Cerebellar nuclear complex (tissue), 1 donor: Measurements from ENCODE around the gene SPP1.
"Not testable (repeated sequence)": the region's sequence is repeated elsewhere in the genome, so short reads cannot be mapped to it uniquely, and the experiment has no call there.

ENCODE experiments used
- DNase-seq, 2 experiments: peaks; one replicate each; lab custom pipeline; 2025; lab: John Stamatoyannopoulos, UW

SPP1 gene

GRCh38 chr4:87986508-87986907 lies 11.0 kb downstream of the SPP1 start:
- DNase-seq: no peak

DNA sequence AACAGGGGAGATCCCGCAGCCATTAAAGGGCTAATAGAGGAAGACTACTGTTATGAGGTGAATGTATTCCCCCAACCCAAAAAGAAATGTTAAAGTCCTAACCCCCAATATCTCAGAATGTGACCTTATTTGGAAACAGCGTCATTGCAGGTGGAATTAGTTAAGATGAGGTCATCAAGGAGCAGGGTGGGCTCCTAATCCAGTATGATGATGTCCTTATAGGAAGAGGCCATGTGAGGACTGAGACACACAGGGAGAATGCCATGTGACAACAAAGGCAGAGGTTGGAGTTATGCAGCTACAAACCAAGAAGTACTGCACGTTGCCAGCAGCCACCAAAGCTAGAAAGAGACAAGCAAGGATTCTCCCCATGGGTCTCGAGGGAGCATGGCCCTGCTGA lies 14.3 kb downstream of the SPP1 start:
- no peak for DNase-seq

DNA sequence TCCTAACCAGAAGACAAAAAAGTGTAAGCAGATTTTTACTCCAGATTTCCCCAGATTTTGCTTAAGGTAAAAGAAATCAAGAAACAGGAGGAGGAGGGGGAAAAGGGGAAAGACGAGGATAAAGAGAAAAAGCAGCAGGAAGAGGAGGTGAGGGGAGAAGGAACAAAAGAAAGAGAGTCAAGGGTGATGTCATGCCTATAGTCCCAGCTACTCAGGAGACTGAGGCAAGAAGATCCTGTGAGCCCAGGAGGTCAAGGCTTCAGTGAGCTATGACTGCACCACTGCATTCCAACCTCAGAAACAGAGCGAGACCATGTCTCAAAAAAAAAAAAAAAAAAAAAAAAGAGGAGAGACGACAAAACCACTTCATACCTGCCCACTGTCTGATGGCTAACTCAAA lies 19.9 kb downstream of the SPP1 start:
- DNase-seq: no peak

GRCh38 chr4:87999191-87999691 lies 23.7 kb downstream of the SPP1 start:
- not testable (repeated sequence) for DNase-seq

DNA sequence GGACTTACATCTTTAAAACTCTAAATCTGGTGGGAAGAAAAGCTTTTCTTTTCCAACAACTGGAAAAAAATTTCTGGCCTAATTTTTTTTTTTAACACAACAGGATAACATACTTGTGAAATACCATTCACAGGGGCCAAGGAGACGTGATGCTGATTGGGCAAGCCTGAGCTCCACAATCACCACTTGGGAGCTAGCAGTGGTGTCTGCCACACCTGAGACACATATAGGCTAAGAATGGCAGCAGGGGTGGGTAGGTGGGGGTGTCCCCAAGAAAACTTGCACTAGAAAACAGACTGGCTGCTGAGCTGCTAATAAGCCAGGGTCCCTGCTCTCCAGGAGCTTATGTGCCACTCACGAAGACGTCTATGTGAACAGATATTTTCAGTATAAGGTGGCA lies 26.4 kb downstream of the SPP1 start:
- DNase-seq: no peak

DNA sequence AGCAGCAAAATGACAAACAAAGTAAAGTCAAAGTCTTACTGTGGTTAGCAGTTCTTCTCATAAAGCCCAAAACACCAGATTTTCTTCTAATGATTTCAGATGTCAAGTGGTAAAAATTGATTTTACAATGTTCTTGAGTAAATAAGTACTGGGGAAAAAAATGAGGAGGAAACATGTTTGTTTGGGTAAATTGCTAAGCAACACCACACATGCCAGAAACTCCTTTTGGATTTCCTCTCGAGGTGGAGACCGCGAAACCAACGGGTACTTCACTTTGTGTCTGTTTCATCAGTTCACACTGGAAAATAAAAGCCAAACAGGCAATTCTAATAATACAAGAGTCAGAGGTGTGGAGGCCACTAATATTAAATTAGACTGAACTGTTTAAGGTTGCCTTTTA lies 27.3 kb downstream of the SPP1 start:
- no peak for DNase-seq

GRCh38 chr4:88003261-88003660 lies 27.7 kb downstream of the SPP1 start:
- no peak for DNase-seq

DNA sequence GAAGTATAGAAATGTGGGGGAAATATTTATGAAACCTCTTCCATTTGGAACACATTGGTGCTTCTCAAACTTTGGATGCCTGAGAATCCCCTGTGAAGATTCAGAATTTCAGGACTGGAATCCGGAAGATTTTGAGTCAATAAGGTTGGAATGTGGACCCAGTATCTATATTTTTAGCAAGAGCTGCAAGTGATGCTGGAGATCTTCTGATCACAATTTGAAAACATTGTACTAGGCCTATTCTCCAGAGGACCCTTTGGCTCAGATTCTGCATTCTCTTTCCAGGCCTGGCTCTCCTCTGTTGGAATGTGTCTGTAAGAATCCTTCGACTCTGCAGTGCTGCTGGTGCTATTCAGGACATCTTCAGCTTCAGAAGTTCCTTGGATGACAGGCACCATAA lies 29.6 kb downstream of the SPP1 start:
- no peak for DNase-seq

DNA sequence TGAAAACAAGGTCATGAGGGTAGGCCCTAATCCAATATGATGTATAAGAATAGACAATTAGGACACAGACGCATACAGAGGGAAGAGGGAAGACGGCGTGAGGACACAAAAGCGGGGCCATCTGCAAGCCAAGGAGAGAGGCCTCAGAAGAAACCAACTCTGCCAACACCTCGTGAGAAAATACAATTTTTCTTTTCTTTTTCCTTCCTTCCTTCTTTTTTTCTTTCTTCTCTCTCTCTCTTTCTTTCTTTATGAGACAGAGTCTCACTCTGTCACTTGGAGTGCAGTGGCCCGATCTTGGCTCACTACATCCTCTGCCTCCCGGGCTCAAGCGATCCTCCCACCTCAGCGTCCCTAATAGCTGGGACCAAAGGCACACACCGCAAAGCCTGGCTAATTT lies 30.4 kb downstream of the SPP1 start:
- no peak for DNase-seq

DNA sequence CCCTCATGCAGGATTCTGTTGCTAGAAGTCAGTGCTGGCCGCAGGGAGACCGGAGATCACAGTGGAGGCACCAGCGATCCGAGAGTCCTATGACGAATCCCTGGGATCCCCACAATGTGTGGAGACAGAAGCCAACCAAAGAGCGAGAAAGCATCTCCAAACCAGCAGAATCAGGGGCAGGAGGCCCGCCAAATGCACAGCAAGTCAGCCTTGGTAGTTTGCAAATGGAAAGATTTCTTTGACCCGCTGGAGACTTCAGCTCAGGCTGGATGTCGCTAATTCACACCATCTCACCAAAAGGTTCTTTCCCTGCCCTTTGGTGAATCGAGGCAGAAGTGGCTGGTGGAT lies 31.4 kb downstream of the SPP1 start:
- DNase-seq: no peak

DNA sequence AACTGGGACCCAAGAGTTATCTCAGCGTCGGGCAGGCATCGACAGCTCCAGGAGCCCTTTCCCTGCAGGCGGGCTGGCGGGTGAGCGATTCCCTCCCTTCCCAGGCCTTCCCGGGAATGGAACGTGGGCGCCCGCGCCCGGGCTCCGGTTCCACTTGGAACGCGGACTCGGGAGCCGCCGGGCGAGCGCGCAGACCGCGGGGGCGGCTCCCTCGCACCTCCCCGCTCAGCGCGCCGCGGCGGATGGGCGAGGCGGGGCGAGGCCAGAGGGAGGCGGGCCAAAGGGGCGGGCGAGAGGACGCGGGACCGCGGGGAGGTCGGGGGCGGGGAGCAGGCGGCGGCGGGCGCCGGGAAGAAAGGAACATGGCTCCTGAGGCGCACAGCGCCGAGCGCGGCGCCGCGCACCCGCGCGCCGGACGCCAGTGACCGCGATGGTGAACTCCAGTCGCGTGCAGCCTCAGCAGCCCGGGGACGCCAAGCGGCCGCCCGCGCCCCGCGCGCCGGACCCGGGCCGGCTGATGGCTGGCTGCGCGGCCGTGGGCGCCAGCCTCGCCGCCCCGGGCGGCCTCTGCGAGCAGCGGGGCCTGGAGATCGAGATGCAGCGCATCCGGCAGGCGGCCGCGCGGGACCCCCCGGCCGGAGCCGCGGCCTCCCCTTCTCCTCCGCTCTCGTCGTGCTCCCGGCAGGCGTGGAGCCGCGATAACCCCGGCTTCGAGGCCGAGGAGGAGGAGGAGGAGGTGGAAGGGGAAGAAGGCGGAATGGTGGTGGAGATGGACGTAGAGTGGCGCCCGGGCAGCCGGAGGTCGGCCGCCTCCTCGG lies 32.0 kb downstream of the SPP1 start, which contains the start of gene PKD2:
Gene PKD2, plus strand, starts transcription at position 332 of the 818 bp plus-strand sequence. Its CDS starts 99 bp downstream, at position 431.
- DNase-seq: peak in 1 of 2 experiments; percentile 27

GRCh38 chr4:88008122-88008742 lies 32.7 kb downstream of the SPP1 start:
- no peak for DNase-seq

- no peak for DNase-seq
These were observed 33.2 kb downstream of the SPP1 start for GRCh38 chr4:88008743-88009171.

DNA sequence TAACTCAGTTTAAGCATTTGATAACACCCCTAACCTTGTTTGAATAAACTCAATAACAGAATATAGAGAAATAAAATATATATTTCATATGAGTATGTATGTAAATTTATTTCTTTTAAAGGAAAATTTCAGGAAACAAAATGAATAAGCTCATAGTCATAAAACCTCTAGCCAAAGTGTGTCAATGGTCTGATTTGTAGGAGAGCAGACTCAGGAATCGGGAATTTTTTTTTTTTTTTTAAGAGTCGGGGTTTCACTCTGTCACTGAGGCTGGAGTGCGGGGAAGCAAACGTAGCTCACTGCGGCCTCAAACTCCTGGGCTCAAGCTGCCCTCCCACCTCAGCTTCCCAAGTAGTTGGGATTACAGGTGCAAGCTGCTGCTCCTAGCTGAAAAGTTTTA lies 34.4 kb downstream of the SPP1 start:
- no peak for DNase-seq

GRCh38 chr4:88010966-88011365 lies 35.5 kb downstream of the SPP1 start:
- DNase-seq: no peak

- no peak for DNase-seq
These were observed 37.1 kb downstream of the SPP1 start for GRCh38 chr4:88012647-88013046.

DNA sequence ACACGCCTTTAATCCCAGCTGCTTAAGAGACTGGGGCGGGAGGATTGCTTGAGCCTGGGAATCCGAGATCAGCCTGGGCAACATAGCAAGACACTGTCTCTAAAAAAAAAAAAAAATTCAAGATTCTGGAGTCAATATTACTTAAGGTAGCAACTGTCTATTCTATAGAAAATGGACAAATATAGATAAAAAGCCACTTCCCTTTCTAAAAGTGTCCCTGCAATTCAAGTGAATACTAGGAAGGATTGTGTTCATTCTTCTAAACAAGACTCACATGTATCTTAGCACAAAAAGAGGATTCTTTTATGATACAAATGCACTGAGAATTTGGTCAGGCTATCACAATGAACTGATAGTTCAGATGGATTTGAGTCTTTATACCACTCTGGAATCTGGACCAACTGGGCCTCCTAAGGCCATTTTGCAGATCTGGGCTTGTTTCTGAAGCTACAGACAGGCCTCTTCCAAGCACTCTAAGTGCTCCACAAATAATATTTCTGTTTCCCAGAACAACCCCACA lies 38.9 kb downstream of the SPP1 start:
- no peak for DNase-seq

- no peak for DNase-seq
These were observed 40.3 kb downstream of the SPP1 start for GRCh38 chr4:88015659-88016295.

DNA sequence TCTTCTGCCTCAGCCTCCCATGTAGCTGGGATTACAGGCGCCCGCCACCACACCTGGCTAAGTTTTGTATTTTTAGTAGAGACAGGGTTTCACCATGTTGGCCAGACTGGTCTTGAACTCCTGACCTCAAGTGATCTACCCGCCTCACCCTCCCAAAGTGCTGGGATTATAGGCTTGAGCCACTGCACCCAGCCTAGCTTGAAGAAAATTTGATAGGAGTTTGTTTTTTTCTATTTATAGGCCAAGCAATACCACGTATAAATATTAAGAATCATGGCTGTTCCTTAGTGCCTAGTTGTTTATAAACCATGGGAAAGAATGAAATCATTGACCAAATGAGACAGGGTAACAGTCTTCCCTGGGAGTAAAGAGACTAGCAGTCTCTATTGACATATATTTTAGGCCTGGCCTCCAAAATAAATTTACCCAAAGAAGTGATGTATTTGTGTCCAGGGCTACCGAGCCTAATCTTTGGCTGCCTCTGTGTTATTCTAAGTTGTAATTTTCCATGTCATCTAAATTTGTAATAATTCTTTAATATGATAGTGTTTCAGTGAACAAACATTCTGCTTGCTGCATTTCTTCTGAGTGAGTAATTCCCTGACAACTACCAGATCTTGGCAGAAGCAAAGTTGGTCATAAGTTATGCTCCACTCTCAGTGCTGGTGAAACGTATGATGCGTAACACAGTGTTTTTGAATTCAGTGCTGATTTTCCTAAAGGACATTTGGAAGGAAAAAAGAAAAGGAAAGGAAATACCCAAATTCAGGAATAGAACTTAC lies 42.2 kb downstream of the SPP1 start:
- no peak for DNase-seq

GRCh38 chr4:88018466-88018865 lies 43.0 kb downstream of the SPP1 start:
- no peak for DNase-seq

DNA sequence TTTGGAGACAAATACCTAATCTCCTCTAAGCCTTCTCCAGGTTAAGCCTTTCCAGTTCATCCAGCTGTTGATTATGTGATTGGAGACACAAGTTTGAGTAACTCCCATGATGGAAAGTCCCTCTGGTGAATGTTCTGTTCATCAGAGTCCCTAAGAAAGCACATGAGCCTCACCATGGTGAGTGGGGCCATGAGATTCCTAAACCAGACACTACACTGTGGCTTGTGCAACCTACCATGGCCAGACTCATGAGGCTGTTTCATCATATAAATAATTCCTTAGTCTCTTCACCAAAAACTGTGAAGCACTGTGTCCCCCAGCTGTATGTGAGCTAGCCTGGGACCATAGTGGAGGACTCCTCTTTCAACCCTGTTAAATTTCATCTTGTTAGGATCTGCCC lies 46.3 kb downstream of the SPP1 start:
- no peak for DNase-seq

GRCh38 chr4:88022289-88022688 lies 46.8 kb downstream of the SPP1 start:
- DNase-seq: no peak
